Transverse colon (tissue), 4 donors: ENCODE results near the gene GRIP2. TPM values are rescaled to one million over a fixed set of nuclear protein-coding genes. Genes with fewer than 3 reads are reported as not detected.

Source experiments
- DNase-seq: peaks from one replicate; pipeline ENCODE4 v3.0.0-alpha.2; 2019
- H3K27ac ChIP-seq, 4 donors: fragments of 200-600 bp; sonication (generic); 2 replicates each; pipeline ENCODE4 v1.5.1; 2016 to 2018; ENCODE audit warnings: inconsistent platforms in 4 of 4
- H3K27me3 ChIP-seq: fragments of 200-600 bp; sonication (generic); 2 replicates; pipeline ENCODE4 v1.5.1; 2017; ENCODE audit warnings: inconsistent platforms
- H3K36me3 ChIP-seq, 4 donors: fragments of 200-600 bp; sonication (generic); 2 replicates each; pipeline ENCODE4 v1.5.1; 2017 to 2019; ENCODE audit warnings: inconsistent platforms in 4 of 4
- H3K4me1 ChIP-seq, 4 donors: fragments of 200-600 bp; sonication (generic); 2 replicates each; pipeline ENCODE4 v1.5.1; 2017 to 2020; ENCODE audit warnings: inconsistent platforms in 4 of 4
- H3K4me3 ChIP-seq, 4 donors: fragments of 200-600 bp; sonication (generic); 1 replicate in 1 of 4; 2 replicates in 3 of 4; pipeline versions ENCODE4 v1.5.1 to v1.6.1; 2017 to 2019; ENCODE audit warnings: inconsistent platforms in 4 of 4
- H3K9me3 ChIP-seq, 2 donors: fragments of 200-600 bp; sonication (generic); 2 replicates each; pipeline ENCODE4 v1.5.1; 2017 to 2019; ENCODE audit warnings: inconsistent platforms in 2 of 2
- CTCF ChIP-seq, 5 experiments: fragments of 200-600 bp in 3 of 5; fragments of 450-650 bp in 2 of 5; sonication (generic) in 3 of 5; IDR thresholded peaks; 1 replicate in 2 of 5; 2 replicates in 3 of 5; pipeline ENCODE4 v1.5.1; 2016 to 2017; ENCODE audit warnings: antibody characterized with exemption in 5 of 5, inconsistent platforms in 3 of 5, mild to moderate bottlenecking in 2 of 5, moderate library complexity in 1 of 5
- EP300 ChIP-seq: sonication (generic); formaldehyde crosslinking; IDR thresholded peaks from one replicate; pipeline ENCODE4 v1.6.1; 2017; ENCODE audit warnings: antibody characterized with exemption, low read depth
- POLR2A ChIP-seq: fragments of 450-650 bp; IDR thresholded peaks from one replicate; pipeline ENCODE4 v1.6.1; 2016; ENCODE audit warnings: antibody characterized with exemption, mild to moderate bottlenecking, moderate library complexity
- POLR2AphosphoS5 ChIP-seq, 3 donors: sonication (generic); formaldehyde crosslinking; IDR thresholded peaks; one replicate each; pipeline ENCODE4 v1.6.1; 2016; ENCODE audit warnings: antibody characterized with exemption in 3 of 3
- WGBS, 2 donors: methylation state at CpG; one replicate each; pipeline ENCODE4 v1.1.5; 2018; ENCODE audit warnings: low coverage in 1 of 2; 5-methylcytosine and 5-hydroxymethylcytosine counted together
- in situ Hi-C, 4 donors: fragments of 200-750 bp; cut with MboI; loops; one replicate each; pipeline versions ENCODE4 v1.15.0 to v1.15.1; 2017; ENCODE audit warnings: low sequenced_read_pairs in 3 of 4, low pct_ligation_motif_present in 1 of 4, low pct_unique_long_range_greater_than_20kb in 1 of 4
- intact Hi-C: fragments of 100-400 bp; cut with DNase I; formaldehyde crosslinking; loops from one replicate; pipeline ENCODE4 v1.15.1; 2023; ENCODE audit warnings: low total_unique reads
- total RNA-seq, 4 donors: library from RNA; depleted of rRNA; stranded (reverse); fragments of >200 nt; gene quantifications; one replicate each; pipeline ENCODE4 v1.1.0, GENCODE V29; 2016

The GRIP2 gene
- total RNA-seq, 4 donors from 2014 or later, result 0.27 to 0.40 TPM; not detected in 2

GRCh38 chr3:14536055-14536815, 3.9 kb downstream of the GRIP2 start:
- no peak for DNase-seq
- no peak for TF ChIP-seq POLR2A
- TF ChIP-seq CTCF (IDR thresholded peaks at IDR 0.05), result no peak
- no peak for TF ChIP-seq POLR2AphosphoS5 (IDR thresholded peaks at IDR 0.05)
- TF ChIP-seq EP300, result no peak
- no peaks in the 10 kb centered on the region for H3K9me3 ChIP-seq
- no peaks in the 10 kb centered on the region for H3K36me3 ChIP-seq
- intact Hi-C loops (no loop called here), in situ Hi-C loops (no loop called here)
- H3K27ac ChIP-seq, result no peak overlapping the region
- H3K27me3 ChIP-seq, result no peaks in the 10 kb centered on the region
- peaks cover 0 to 6% (median 5%) of the 10 kb centered on the region in 4 donors for H3K4me1 ChIP-seq
- 94% methylated on average over 10 of the region's 10 CpGs; no CpG with 5 or more reads in 1 of the 2 donors for WGBS, 2 donors
- no peak overlapping the region for H3K4me3 ChIP-seq

- Histone ChIP-seq H3K4me1 (peaks cover 0 to 6% (median 5%) of the 10 kb centered on the region in 4 donors), H3K27me3 (no peaks in the 10 kb centered on the region), H3K9me3 (no peaks in the 10 kb centered on the region), H3K4me3 (no peak overlapping the region), H3K36me3 (no peaks in the 10 kb centered on the region), H3K27ac (no peak overlapping the region)
- in situ Hi-C loops (no loop called here), intact Hi-C loops (no loop called here)
- 77% methylated on average over 6 of the region's 6 CpGs; no CpG with 5 or more reads in 1 of the 2 donors for WGBS, 2 donors
- no peak for DNase-seq
- TF ChIP-seq POLR2A, result no peak
Observed at GRCh38 chr3:14535616-14536015, 4.5 kb downstream of the GRIP2 start.

- no peaks in the 10 kb centered on the region for H3K9me3 ChIP-seq
- no peaks in the 10 kb centered on the region for H3K36me3 ChIP-seq
- WGBS, 2 donors, result 44 to 64% methylated on average over 5 to 20 of the region's 20 CpGs
- H3K4me1 ChIP-seq, result peaks cover 0 to 6% (median 5%) of the 10 kb centered on the region in 4 donors
- no peak for DNase-seq
- no peaks in the 10 kb centered on the region for H3K27me3 ChIP-seq
- no peak overlapping the region for H3K27ac ChIP-seq
- in situ Hi-C loops (no loop called here), intact Hi-C loops (no loop called here)
- TF ChIP-seq POLR2AphosphoS5 (IDR thresholded peaks at IDR 0.05) (no peak), CTCF (IDR thresholded peaks at IDR 0.05) (no peak), POLR2A (no peak), EP300 (no peak)
- H3K4me3 ChIP-seq, result no peak overlapping the region
Observed at GRCh38 chr3:14534516-14535191, 5.5 kb downstream of the GRIP2 start.

GRCh38 chr3:14533457-14533958, 6.6 kb downstream of the GRIP2 start:
- Histone ChIP-seq H3K4me3 (no peak overlapping the region), H3K27ac (no peak overlapping the region), H3K9me3 (no peaks in the 10 kb centered on the region), H3K27me3 (no peaks in the 10 kb centered on the region), H3K4me1 (peaks cover 0 to 6% (median 5%) of the 10 kb centered on the region in 4 donors), H3K36me3 (no peaks in the 10 kb centered on the region)
- no peak for DNase-seq
- 90% methylated on average over 14 of the region's 14 CpGs; no CpG with 5 or more reads in 1 of the 2 donors for WGBS, 2 donors
- TF ChIP-seq CTCF (IDR thresholded peaks at IDR 0.05) (no peak), EP300 (no peak), POLR2A (no peak), POLR2AphosphoS5 (IDR thresholded peaks at IDR 0.05) (no peak)
- intact Hi-C loops (no loop called here), in situ Hi-C loops (no loop called here)
